HG03558 (cell line): ENCODE results near the gene ARHGEF12.

Experiments
- ATAC-seq: cut with Tn5 transposase; IDR thresholded peaks from one replicate; pipeline ENCODE4 v1.9.1; 2021; ENCODE audit warnings: moderate number of reproducible peaks; ENCODE audit not compliant: unreplicated experiment; ENCODE audit errors: extremely low read depth

ARHGEF12 gene

DNA sequence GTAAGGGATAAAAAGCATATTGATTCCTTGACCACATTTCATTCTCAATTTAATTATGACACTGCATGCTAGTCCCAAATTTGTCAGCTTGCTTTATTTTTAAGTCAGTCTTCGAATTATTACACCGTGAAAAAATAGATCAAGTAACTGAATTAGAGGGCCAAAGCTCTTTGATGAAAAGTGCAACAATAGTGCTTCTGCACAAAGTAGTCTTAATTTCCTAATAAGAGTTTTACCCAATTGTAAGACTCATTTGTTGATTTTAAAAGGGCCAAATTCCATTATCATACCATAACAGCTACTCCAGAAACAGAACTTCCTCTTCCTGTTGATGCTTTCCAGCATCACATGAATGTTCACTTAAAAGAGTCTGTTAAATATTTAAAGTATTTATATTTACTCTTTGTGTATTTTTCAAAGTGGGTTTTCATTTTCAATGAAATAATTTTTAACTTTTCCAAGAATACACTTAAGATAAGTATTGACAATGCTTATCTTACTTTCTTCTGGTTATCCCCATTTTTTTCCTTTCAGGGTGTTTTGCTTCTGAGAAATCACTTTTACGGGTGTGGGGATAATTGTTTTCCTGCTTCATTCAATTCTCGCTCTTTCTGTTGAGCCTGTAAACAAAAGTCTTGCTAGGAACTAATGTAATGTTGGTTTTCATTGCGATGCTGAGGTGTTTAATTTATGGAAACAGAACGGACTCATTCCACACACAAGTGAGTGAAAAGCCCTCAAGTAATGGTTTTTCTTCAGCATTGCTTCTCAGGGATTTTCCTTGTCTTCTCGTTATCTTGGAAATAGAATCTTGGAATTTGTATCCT, 2.1 kb downstream of the ARHGEF12 start:
- ATAC-seq: no peak

- no peak for ATAC-seq
Observed at GRCh38 chr11:120339394-120339890, 3.2 kb downstream of the ARHGEF12 start.

- no peak for ATAC-seq
Observed at GRCh38 chr11:120340529-120340928, 4.3 kb downstream of the ARHGEF12 start.

DNA sequence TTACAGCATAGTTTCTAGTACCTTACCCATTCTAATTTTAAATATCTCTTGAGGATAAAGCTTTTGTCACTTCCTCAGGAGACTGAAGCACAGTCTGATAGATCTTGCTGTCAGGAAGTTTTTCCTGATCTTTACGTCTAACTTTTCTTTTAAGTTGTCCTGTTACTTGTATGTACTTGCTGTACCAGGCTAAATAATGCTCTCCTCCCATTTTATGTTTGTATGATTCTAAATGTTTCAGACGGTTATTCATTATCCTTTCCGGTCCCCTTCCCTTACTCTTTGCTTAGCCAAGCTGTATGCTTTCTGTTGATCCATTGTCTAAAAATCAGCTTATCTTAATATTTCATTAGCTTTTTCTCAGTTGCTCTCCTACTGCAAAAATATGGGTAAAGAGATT, 6.0 kb downstream of the ARHGEF12 start:
- no peak for ATAC-seq

DNA sequence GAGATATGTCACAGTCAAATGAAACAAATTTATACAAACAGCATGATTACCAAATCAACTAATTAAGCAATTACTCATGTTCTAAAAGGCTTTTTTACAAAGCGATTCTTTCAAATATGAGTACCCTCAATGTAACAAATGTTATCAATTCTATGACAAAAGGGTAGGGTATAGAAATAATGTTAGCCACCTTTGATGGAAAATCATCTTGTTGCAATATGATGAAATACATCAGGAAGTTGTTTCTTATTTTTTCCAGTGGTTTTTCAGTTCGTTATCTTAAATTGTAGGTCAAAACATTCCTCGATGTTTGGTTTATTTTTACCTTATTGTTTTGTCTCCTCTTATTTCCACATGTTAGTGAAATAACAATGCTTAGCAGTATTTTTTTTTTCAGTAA, 6.5 kb downstream of the ARHGEF12 start:
- ATAC-seq: no peak

DNA sequence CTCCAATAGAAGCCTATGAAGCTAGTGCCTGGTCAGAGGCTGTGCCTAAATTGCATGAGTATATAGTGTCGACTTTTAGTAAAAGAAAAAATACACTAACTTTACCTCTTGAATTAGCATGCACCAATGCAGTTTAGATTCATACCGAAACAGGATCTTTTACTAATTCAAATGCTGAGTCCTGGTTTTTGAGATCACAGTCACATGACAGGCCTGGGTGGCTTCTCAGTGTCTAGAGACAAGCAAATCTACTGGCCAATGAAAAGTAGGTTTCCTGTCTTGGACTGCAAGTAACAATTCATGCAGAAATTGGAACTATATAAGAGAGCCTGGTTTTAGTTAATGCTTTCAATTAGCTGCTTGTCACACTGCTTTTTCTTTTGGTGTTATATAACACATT, 7.2 kb downstream of the ARHGEF12 start:
- ATAC-seq: no peak

DNA sequence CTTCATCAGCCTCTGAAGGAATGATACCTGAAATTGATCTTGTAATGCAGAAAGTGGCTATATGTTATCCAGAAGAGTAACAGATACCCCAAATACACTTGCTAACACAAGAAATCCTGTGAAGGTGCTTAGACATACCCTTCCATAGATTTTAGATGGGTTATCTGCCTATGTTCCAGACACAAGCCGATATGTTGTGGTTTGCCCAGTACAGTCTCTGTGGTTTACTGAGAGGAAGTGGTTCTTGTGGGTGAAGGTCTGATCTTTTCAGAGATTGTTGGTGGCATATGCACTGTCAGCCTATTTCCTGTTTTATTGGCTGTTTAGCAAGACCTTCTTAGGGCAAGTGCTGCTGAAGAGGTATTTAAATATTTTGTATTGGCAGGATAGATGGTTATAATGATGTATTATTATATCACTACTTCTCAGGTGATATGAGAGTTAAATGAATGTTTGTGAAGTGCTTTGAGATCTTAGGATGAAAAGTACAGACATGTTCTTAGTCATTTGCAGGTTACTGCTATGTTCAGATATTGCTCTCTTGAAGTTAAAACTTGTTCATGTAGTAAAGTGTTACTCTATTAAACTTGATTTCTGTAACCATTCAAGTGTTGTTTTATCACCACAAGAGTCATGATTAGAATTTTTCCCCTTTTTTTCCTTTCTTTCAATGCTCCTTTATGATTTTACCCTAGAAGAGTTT, 8.2 kb downstream of the ARHGEF12 start:
- ATAC-seq: peak; percentile 55

- no peak for ATAC-seq
Observed at GRCh38 chr11:120346233-120346632, 10.0 kb downstream of the ARHGEF12 start.

DNA sequence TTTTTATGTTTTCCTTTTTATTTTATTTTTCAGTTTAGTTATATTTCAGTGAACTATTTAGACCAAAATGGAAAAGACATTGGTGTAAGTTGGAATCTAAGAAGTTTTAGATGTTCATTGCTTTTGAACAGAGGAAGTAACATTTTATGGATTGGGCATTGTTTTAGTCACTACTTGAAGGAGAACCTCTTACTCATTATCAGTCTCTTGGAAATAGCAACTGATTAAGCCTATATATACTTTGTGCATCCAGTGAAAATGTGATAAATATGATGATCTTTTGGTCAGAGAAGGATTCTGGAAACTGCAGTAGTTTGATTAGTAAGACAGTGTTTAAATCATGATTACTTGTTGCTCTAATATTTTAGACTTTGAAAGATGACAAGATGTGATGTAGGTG, 14.4 kb downstream of the ARHGEF12 start:
- ATAC-seq: no peak

GRCh38 chr11:120352405-120352804, 16.2 kb downstream of the ARHGEF12 start:
- ATAC-seq: no peak

GRCh38 chr11:120354068-120354467, 17.9 kb downstream of the ARHGEF12 start:
- no peak for ATAC-seq

- no peak for ATAC-seq
Observed at GRCh38 chr11:120354779-120355178, 18.6 kb downstream of the ARHGEF12 start.

- no peak for ATAC-seq
Observed at GRCh38 chr11:120357620-120358019, 21.4 kb downstream of the ARHGEF12 start.

GRCh38 chr11:120358729-120359128, 22.5 kb downstream of the ARHGEF12 start:
- ATAC-seq: no peak

DNA sequence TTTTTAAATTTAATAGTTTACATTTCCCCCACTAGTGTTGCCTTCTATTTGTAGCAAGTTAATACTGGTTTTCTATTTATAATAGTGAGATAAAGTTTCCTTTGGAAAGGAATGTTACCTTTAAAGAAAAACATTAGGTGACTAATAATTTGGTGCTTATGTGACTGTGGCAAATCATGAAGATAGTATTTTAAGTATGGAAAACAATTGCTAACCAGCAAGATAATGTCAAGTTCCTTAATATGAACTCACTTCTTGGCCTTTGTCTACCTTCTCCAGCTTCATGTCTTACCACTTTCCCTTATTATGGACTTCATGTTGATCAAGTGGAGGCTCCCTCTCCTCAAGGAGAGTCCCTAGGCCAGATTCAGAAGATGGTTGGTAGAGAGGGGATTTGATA, 27.2 kb downstream of the ARHGEF12 start:
- ATAC-seq: no peak

DNA sequence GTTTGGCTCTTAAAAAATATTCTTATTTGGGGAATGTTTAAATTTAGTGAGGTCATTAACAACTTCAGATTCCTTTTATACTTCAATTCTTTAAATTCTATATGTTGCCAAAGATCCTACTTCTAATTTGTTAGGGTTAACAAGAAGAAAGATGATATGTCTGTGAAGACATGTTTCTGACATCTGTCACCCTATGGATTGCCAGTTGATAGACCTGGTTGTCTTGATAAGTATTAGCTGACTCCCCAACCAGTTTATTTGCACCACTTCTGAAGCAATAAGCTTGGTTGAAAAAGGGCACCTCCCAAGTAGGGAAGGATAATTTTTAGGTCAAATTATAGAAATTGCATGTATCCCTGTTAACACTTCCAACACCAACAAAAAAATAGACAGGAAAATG, 29.3 kb downstream of the ARHGEF12 start:
- ATAC-seq: no peak

- no peak for ATAC-seq
Observed at GRCh38 chr11:120372296-120372695, 36.1 kb downstream of the ARHGEF12 start.

DNA sequence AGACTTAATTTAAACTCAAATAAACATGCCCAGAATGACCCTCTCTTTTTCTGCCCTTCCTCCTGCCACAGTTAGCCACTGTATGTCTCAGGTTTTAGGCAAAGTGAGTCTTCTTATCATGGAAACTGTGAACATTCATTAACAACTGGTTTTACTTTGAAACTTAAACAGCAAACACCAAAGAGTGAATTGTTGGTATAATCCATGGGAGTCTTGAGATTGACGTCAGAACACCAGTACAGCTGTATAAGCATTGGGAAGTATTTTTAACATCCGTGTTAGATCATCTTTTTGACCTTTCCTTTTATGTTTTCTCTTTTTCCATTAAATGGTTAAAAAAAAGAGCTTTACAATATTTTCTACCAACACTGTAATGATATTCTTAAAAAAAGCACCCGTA, 38.9 kb downstream of the ARHGEF12 start:
- ATAC-seq: no peak

DNA sequence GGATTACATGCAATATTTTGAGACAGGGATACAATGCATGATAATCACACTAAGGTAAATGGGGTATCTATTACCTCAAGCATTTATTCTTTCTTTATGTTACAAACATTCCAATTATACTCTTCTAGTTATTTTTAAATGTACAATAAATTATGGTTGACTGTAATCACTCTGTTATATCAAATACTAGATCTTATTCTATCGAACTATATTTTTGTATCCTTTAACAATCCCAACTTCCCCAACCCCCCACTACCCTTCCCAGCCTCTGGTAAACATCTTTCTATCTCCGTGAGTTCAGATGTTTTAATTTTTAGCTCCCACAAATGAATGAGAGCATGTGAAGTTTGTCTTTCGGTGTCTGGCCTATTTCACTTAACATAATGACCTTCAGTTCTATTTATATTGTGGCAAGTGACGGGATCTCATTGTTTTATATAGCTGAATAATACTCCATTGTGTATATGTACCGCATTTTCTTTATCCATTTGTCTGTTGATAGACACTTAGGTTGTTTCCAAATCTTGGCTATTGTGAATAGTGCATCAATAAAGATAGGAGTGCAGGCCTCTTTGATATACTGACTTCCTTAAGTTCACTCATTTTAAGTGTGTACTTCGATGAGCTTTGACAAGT, 40.5 kb downstream of the ARHGEF12 start:
- ATAC-seq: no peak

DNA sequence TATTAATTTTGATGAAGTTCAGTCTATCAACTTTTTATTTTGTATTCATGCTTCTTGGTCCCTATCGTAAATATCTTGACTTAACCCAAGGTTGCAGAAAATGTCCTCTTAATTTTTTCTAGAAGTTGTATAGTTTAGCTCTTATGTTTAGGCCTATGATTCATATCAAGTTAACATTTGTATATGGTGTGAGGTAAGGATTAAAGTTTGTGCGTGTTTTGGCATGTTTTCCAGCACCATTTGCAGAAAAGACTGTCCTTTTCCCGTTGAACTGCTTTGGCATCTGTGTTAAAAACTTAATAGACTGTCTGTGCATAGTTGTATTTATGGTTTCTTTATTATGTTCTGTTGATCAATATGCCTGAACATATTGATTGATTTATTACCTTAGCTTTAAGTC, 42.3 kb downstream of the ARHGEF12 start:
- no peak for ATAC-seq

GRCh38 chr11:120381401-120381800, 45.2 kb downstream of the ARHGEF12 start:
- ATAC-seq: no peak
